ENCODE data around the gene CCDC180.

GRCh38 chr9:97327562-97327961 lies 20.1 kb downstream of the CCDC180 start:
- TF ChIP-seq POLR2A (IDR thresholded peaks at IDR 0.05; ENCODE audit: low read length): no peak
- TF ChIP-seq GATA1 (IDR thresholded peaks at IDR 0.05; ENCODE audit: low read depth, low read length): no peak

Measured in erythroblast (primary cell).